ENCODE data around the gene HUWE1.

The HUWE1 gene

GRCh38 chrX:53571494-53571893 is 115.0 kb downstream of the HUWE1 start:
- no peak overlapping the region for H3K27ac ChIP-seq
- no peak overlapping the region for H2AFZ ChIP-seq (ENCODE audit: low read depth)
- no peak for TF ChIP-seq CTCF (conservative IDR thresholded peaks at IDR 0.05; ENCODE audit: low read depth, low read length)
- no peak overlapping the region for H3K9ac ChIP-seq
- peaks cover 20% of the 10 kb centered on the region; the same call in 1 of the 2 replicates for H3K36me3 ChIP-seq (ENCODE audit: insufficient read depth)
- no peaks in the 10 kb centered on the region for H3K79me2 ChIP-seq (ENCODE audit: insufficient read depth, low read depth)
- H4K20me1 ChIP-seq (ENCODE audit: insufficient read depth) = no peaks in the 10 kb centered on the region
- no peaks in the 10 kb centered on the region for H3K4me1 ChIP-seq (ENCODE audit: low read depth, poor library complexity, severe bottlenecking)
- no peaks in the 10 kb centered on the region for H3K27me3 ChIP-seq (ENCODE audit: insufficient read depth, low read depth)
- H3K4me2 ChIP-seq = no peak overlapping the region
- H3K4me3 ChIP-seq (IDR thresholded peaks at IDR 0.05; ENCODE audit: insufficient read depth, low read depth, low read length) = no peak overlapping the region

DNA sequence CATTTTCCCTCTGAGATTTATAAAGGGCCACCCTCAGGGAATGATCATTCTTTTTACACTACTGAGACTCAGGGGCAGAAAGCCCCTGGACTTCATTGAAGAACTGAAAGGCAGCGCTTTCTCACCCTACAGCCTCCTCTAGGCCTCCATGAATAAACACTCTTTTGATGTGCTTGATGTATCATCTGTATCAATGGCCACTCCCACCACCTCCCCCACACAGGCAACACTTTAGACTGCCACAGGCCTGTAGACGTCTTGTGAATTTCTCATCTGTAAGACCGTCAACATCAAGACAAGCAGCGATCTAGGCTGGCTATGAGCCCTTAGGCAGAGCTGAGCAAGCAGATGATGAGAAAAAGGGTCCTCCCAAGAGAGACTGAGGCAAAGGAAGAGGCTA is 123.2 kb downstream of the HUWE1 start:
- Histone ChIP-seq H3K4me3 (IDR thresholded peaks at IDR 0.05; ENCODE audit: insufficient read depth, low read depth, low read length) (no peak overlapping the region), H3K4me1 (ENCODE audit: low read depth, poor library complexity, severe bottlenecking) (no peaks in the 10 kb centered on the region), H3K27ac (no peak overlapping the region), H3K79me2 (ENCODE audit: insufficient read depth, low read depth) (no peaks in the 10 kb centered on the region), H3K4me2 (no peak overlapping the region), H2AFZ (ENCODE audit: low read depth) (no peak overlapping the region), H4K20me1 (ENCODE audit: insufficient read depth) (no peaks in the 10 kb centered on the region), H3K27me3 (ENCODE audit: insufficient read depth, low read depth) (no peaks in the 10 kb centered on the region), H3K9ac (no peak overlapping the region), H3K36me3 (ENCODE audit: insufficient read depth) (peaks cover 4% of the 10 kb centered on the region; the same call in 1 of the 2 replicates)
- TF ChIP-seq CTCF (conservative IDR thresholded peaks at IDR 0.05; ENCODE audit: low read depth, low read length) = no peak

GRCh38 chrX:53561912-53562311 is 124.6 kb downstream of the HUWE1 start:
- Histone ChIP-seq H2AFZ (ENCODE audit: low read depth) (no peak overlapping the region), H3K4me3 (IDR thresholded peaks at IDR 0.05; ENCODE audit: insufficient read depth, low read depth, low read length) (no peak overlapping the region), H3K79me2 (ENCODE audit: insufficient read depth, low read depth) (no peaks in the 10 kb centered on the region), H3K4me2 (no peak overlapping the region), H3K4me1 (ENCODE audit: low read depth, poor library complexity, severe bottlenecking) (no peaks in the 10 kb centered on the region), H3K9ac (no peak overlapping the region), H4K20me1 (ENCODE audit: insufficient read depth) (no peaks in the 10 kb centered on the region), H3K27me3 (ENCODE audit: insufficient read depth, low read depth) (no peaks in the 10 kb centered on the region), H3K36me3 (ENCODE audit: insufficient read depth) (peaks cover 3% of the 10 kb centered on the region; the same call in 1 of the 2 replicates), H3K27ac (no peak overlapping the region)
- TF ChIP-seq CTCF (conservative IDR thresholded peaks at IDR 0.05; ENCODE audit: low read depth, low read length) = no peak

DNA sequence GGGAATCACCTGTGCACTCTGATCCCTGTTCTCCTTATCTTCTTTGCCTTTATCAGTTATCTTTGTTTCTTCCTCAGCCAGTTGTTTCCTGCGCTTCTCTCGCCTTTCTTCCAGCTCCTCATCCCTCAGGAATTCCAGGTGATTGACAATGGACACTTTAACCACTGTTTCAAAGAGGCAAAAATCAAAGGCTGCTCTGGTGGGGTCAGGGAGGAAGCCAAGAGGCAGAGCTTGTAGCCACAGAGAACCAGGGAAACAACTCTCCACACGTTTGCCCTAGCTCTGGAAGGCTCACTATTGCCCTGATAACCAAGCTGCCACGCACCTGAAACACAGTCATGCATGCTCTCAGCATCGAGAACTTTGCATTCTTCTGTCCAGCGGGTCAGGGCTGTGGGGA is 127.9 kb downstream of the HUWE1 start:
- Histone ChIP-seq H3K36me3 (ENCODE audit: insufficient read depth) (peaks cover 3% of the 10 kb centered on the region; the same call in 1 of the 2 replicates), H3K27me3 (ENCODE audit: insufficient read depth, low read depth) (no peaks in the 10 kb centered on the region), H3K79me2 (ENCODE audit: insufficient read depth, low read depth) (no peaks in the 10 kb centered on the region), H2AFZ (ENCODE audit: low read depth) (no peak overlapping the region), H3K27ac (no peak overlapping the region), H4K20me1 (ENCODE audit: insufficient read depth) (no peaks in the 10 kb centered on the region), H3K4me1 (ENCODE audit: low read depth, poor library complexity, severe bottlenecking) (no peaks in the 10 kb centered on the region), H3K4me3 (IDR thresholded peaks at IDR 0.05; ENCODE audit: insufficient read depth, low read depth, low read length) (no peak overlapping the region), H3K4me2 (no peak overlapping the region), H3K9ac (no peak overlapping the region)
- no peak for TF ChIP-seq CTCF (conservative IDR thresholded peaks at IDR 0.05; ENCODE audit: low read depth, low read length)

All from KMS-11 (cell line).